Lower leg skin (tissue), 3 donors: ENCODE data around the gene OPTC.

Experiments used
- POLR2A ChIP-seq, 2 donors: fragments of 450-650 bp; IDR thresholded peaks; one replicate each; pipeline ENCODE4 v1.6.1; 2016 to 2017; ENCODE audit warnings: antibody characterized with exemption in 2 of 2, mild to moderate bottlenecking in 1 of 2, moderate library complexity in 1 of 2
- TF ChIP-seq, protein P1 (sequence below), 3 donors: fragments of 450-650 bp; IDR thresholded peaks; one replicate each; pipeline ENCODE4 v1.5.1; 2016; ENCODE audit warnings: antibody characterized with exemption in 3 of 3, mild to moderate bottlenecking in 3 of 3, moderate library complexity in 2 of 3

DNA sequence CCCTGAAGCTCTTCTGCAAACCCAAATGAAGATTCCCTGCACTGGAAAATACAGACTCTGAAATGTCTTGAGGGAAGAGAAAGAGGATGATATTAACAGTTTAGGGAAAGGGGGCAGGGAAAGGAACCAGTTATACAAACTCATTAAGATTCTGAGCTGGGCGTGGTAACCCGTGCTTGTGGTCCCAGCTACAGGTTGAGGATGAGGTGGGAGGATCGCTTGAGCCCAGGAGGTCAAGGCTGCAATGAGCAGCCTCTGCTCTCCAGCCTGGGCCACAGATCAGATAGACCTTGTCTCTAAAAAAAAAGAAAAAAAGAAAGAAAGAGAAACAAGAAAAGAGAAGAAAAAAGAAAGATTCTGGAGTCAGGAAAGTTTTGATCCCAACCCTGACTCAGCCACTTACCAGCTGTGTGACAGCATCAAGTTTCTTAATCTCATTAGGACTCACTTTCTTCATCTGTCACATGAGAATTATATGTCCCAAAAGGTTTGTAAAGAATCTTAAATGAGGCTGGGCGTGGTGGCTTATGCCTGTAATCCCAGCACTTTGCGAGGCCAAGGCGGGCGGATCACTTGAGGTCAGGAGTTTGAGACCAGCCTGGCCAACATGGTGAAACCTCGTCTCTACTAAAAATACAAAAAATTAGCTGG is 53.9 kb downstream of the OPTC start:
- TF ChIP-seq, protein P1, sequence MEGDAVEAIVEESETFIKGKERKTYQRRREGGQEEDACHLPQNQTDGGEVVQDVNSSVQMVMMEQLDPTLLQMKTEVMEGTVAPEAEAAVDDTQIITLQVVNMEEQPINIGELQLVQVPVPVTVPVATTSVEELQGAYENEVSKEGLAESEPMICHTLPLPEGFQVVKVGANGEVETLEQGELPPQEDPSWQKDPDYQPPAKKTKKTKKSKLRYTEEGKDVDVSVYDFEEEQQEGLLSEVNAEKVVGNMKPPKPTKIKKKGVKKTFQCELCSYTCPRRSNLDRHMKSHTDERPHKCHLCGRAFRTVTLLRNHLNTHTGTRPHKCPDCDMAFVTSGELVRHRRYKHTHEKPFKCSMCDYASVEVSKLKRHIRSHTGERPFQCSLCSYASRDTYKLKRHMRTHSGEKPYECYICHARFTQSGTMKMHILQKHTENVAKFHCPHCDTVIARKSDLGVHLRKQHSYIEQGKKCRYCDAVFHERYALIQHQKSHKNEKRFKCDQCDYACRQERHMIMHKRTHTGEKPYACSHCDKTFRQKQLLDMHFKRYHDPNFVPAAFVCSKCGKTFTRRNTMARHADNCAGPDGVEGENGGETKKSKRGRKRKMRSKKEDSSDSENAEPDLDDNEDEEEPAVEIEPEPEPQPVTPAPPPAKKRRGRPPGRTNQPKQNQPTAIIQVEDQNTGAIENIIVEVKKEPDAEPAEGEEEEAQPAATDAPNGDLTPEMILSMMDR (IDR thresholded peaks at IDR 0.05), result no peak
- no peak for TF ChIP-seq POLR2A (IDR thresholded peaks at IDR 0.05)
